ENCODE data around the gene CLBA1. TPM values are rescaled to one million over a fixed set of nuclear protein-coding genes. Genes with fewer than 3 reads are reported as not detected.

Gene CLBA1
- total RNA-seq, 1 experiment from 2014 or later = 14.8 TPM

- Histone ChIP-seq H4K20me1 (ENCODE audit: insufficient read depth) (peaks cover 25% of the 10 kb centered on the region; the same call in 1 of the 2 replicates), H3K9ac (ENCODE audit: low read length) (no peak overlapping the region), H2AFZ (ENCODE audit: low read depth, low read length, poor library complexity, severe bottlenecking) (no peak overlapping the region), H3K4me1 (ENCODE audit: control insufficient read depth in 1 of 2, insufficient read depth in 2 of 2, low read length in 2 of 2) (peaks cover under 1 to 3% of the 10 kb centered on the region in 2 experiments; a peak in 1 of 4 replicates), H3K4me3 (replicated peaks in 1 of 2; ENCODE audit: low read depth in 1 of 2, low read length in 2 of 2) (no peak overlapping the region), H3K27me3 (ENCODE audit: insufficient read depth, low read length) (no peaks in the 10 kb centered on the region), H3K27ac (ENCODE audit: low read depth, low read length) (no peak overlapping the region), H3K4me2 (ENCODE audit: low read length) (no peak overlapping the region), H3K36me3 (ENCODE audit: control insufficient read depth in 1 of 2, insufficient read depth in 2 of 2, low read length in 2 of 2) (peaks cover 29 to 32% of the 10 kb centered on the region in 2 experiments), H3K9me3 (ENCODE audit: control insufficient read depth in 1 of 2, insufficient read depth in 1 of 2, low read depth in 1 of 2, low read length in 2 of 2) (no peaks in the 10 kb centered on the region), H3K79me2 (ENCODE audit: insufficient read depth, low read length) (peaks cover 81% of the 10 kb centered on the region), H3K9me2 (ENCODE audit: insufficient read depth) (no peaks in the 10 kb centered on the region)
- ChIA-PET CTCF (no interaction called here), POLR2A (interaction anchor here (1.4 kb wide), 1 partner anchor 9 kb away, joined by 3 read pairs; the partner anchor contains the start of gene CDCA4), RAD21 (ENCODE audit: low non-redundant PET in 1 of 2, low total read pairs in 2 of 2, uncharacterized antibody in 2 of 2, unreplicated experiment in 2 of 2) (no interaction called here)
- no peak for TF ChIP-seq JUND (IDR thresholded peaks at IDR 0.05)
- TF ChIP-seq YY1 (IDR thresholded peaks at IDR 0.05; ENCODE audit: extremely low read depth, insufficient replicate concordance, low read depth, low read length) = no peak
- no peak for TF ChIP-seq ZFX (IDR thresholded peaks at IDR 0.05)
- no peak for TF ChIP-seq CBX3 (IDR thresholded peaks at IDR 0.05; ENCODE audit: low read depth)
- no peak for TF ChIP-seq FOSL1 (IDR thresholded peaks at IDR 0.05; ENCODE audit: low read depth)
- TF ChIP-seq EZH2 (IDR thresholded peaks at IDR 0.05) = no peak
- TF ChIP-seq ZNF274 (IDR thresholded peaks at IDR 0.05; ENCODE audit: low read depth, low read length) = no peak
- no peak for TF ChIP-seq SIN3A (IDR thresholded peaks at IDR 0.05; ENCODE audit: low read depth)
- TF ChIP-seq CEBPB (IDR thresholded peaks at IDR 0.05; ENCODE audit: low read depth) = no peak
- TF ChIP-seq SRF (IDR thresholded peaks at IDR 0.05; ENCODE audit: low read depth) = no peak
- no peak for TF ChIP-seq RAD21 (IDR thresholded peaks at IDR 0.05; ENCODE audit: low read depth)
- TF ChIP-seq SP1 (IDR thresholded peaks at IDR 0.05; ENCODE audit: low read depth) = no peak
- TF ChIP-seq POLR2AphosphoS5 (IDR thresholded peaks at IDR 0.05; ENCODE audit: low read depth, low read length) = no peak
- TF ChIP-seq CTCF (IDR thresholded peaks at IDR 0.05 in 2 of 3, conservative IDR thresholded peaks at IDR 0.05 in 1 of 3; ENCODE audit: borderline replicate concordance in 1 of 3, insufficient read depth in 1 of 3, low read depth in 2 of 3, low read length in 2 of 3) = no peak
- ATAC-seq = no peak
- intact Hi-C loops (cut with micrococcal nuclease) = no loop called here
- no peak for DNase-seq (ENCODE audit: low read depth, low spot score)
- no TSS peak for BruUV-seq (replicated peaks)
These were observed 25.9 kb downstream of the CLBA1 start for GRCh38 chr14:105011312-105011990.

Data from HCT116 (cell line).